Suprapubic skin (tissue), 4 donors: ENCODE measurements around the gene PLXNB2. TPM values are rescaled to one million over a fixed set of nuclear protein-coding genes. Genes with fewer than 3 reads are reported as not detected.

Experiments
- DNase-seq, 2 donors: peaks; one replicate each; pipeline ENCODE4 v3.0.0-alpha.2; 2019; ENCODE audit warnings: low spot score in 2 of 2
- H3K27ac ChIP-seq: fragments of 200-600 bp; sonication (generic); one replicate; pipeline ENCODE4 v1.5.1; 2019
- H3K27me3 ChIP-seq: fragments of 200-600 bp; sonication (generic); one replicate; pipeline ENCODE4 v1.5.1; 2019
- H3K36me3 ChIP-seq: fragments of 200-600 bp; sonication (generic); one replicate; pipeline ENCODE4 v1.5.1; 2019
- H3K4me1 ChIP-seq: fragments of 200-600 bp; sonication (generic); one replicate; pipeline ENCODE4 v1.5.1; 2019
- H3K4me3 ChIP-seq: fragments of 200-600 bp; sonication (generic); one replicate; pipeline ENCODE4 v1.5.1; 2019; ENCODE audit warnings: mild to moderate bottlenecking
- H3K9me3 ChIP-seq: fragments of 200-600 bp; sonication (generic); one replicate; pipeline ENCODE4 v1.5.1; 2019
- CTCF ChIP-seq, 2 donors: fragments of 200-600 bp in 1 of 2; fragments of 450-650 bp in 1 of 2; sonication (generic) in 1 of 2; IDR thresholded peaks; one replicate each; pipeline ENCODE4 v1.5.1; 2016 to 2019; ENCODE audit warnings: antibody characterized with exemption in 2 of 2, mild to moderate bottlenecking in 1 of 2, moderate library complexity in 1 of 2
- EP300 ChIP-seq: sonication (generic); formaldehyde crosslinking; IDR thresholded peaks from one replicate; pipeline ENCODE4 v1.6.1; 2017; ENCODE audit warnings: antibody characterized with exemption
- POLR2A ChIP-seq, 2 donors: fragments of 450-650 bp; IDR thresholded peaks; one replicate each; pipeline ENCODE4 v1.6.1; 2017; ENCODE audit warnings: antibody characterized with exemption in 2 of 2, mild to moderate bottlenecking in 2 of 2, moderate library complexity in 2 of 2
- POLR2AphosphoS5 ChIP-seq, 3 donors: sonication (generic); formaldehyde crosslinking; IDR thresholded peaks; one replicate each; pipeline ENCODE4 v1.6.1; 2017; ENCODE audit warnings: antibody characterized with exemption in 3 of 3
- WGBS: methylation state at CpG from one replicate; pipeline ENCODE4 v1.1.5; 2018; 5-methylcytosine and 5-hydroxymethylcytosine counted together
- total RNA-seq, 4 donors: library from RNA; depleted of rRNA; stranded (reverse); fragments of >200 nt; gene quantifications; one replicate each; pipeline ENCODE4 v1.1.0, GENCODE V29; 2016

The PLXNB2 gene
- total RNA-seq, 4 donors from 2014 or later: 117 to 231 (median 192) TPM

- no peak for DNase-seq
These were observed 12.1 kb upstream of the PLXNB2 start for GRCh38 chr22:50319503-50319951.

GRCh38 chr22:50318698-50319411 lies 11.4 kb upstream of the PLXNB2 start:
- peaks cover 10% of the 10 kb centered on the region for H3K4me1 ChIP-seq
- TF ChIP-seq CTCF (IDR thresholded peaks at IDR 0.05) (no peak), EP300 (no peak), POLR2AphosphoS5 (IDR thresholded peaks at IDR 0.05) (no peak), POLR2A (IDR thresholded peaks at IDR 0.05) (no peak)
- H3K9me3 ChIP-seq: no peaks in the 10 kb centered on the region
- no peak overlapping the region for H3K4me3 ChIP-seq
- no peak for DNase-seq
- no peaks in the 10 kb centered on the region for H3K27me3 ChIP-seq
- H3K27ac ChIP-seq: no peak overlapping the region
- WGBS: 82% methylated on average over 15 of the region's 21 CpGs
- no peaks in the 10 kb centered on the region for H3K36me3 ChIP-seq

More at GRCh38 chr22:50319503-50319951, 12.1 kb upstream of the PLXNB2 start:
- Histone ChIP-seq H3K9me3 (no peaks in the 10 kb centered on the region), H3K27ac (no peak overlapping the region), H3K4me1 (peaks cover 6% of the 10 kb centered on the region), H3K27me3 (no peaks in the 10 kb centered on the region), H3K4me3 (no peak overlapping the region), H3K36me3 (no peaks in the 10 kb centered on the region)
- TF ChIP-seq POLR2AphosphoS5 (IDR thresholded peaks at IDR 0.05): no peak
- TF ChIP-seq POLR2A (IDR thresholded peaks at IDR 0.05): no peak
- no peak for TF ChIP-seq CTCF (IDR thresholded peaks at IDR 0.05)
- no peak for TF ChIP-seq EP300
- WGBS: 87% methylated on average over 7 of the region's 15 CpGs

- no peak for DNase-seq
- no peak overlapping the region for H3K27ac ChIP-seq
- H3K4me1 ChIP-seq: peaks cover 10% of the 10 kb centered on the region
- 90% methylated on average over 3 of the region's 7 CpGs for WGBS
- H3K4me3 ChIP-seq: no peak overlapping the region
- no peaks in the 10 kb centered on the region for H3K36me3 ChIP-seq
- H3K27me3 ChIP-seq: no peaks in the 10 kb centered on the region
- H3K9me3 ChIP-seq: no peaks in the 10 kb centered on the region
- no peak for TF ChIP-seq EP300
- TF ChIP-seq CTCF (IDR thresholded peaks at IDR 0.05): no peak
- TF ChIP-seq POLR2AphosphoS5 (IDR thresholded peaks at IDR 0.05): no peak
- TF ChIP-seq POLR2A (IDR thresholded peaks at IDR 0.05): no peak
These were observed 10.9 kb upstream of the PLXNB2 start for GRCh38 chr22:50318356-50318697.

GRCh38 chr22:50317674-50318073 lies 10.2 kb upstream of the PLXNB2 start:
- Histone ChIP-seq H3K27me3 (no peaks in the 10 kb centered on the region), H3K4me1 (peaks cover 10% of the 10 kb centered on the region), H3K27ac (no peak overlapping the region), H3K9me3 (no peaks in the 10 kb centered on the region), H3K4me3 (no peak overlapping the region), H3K36me3 (no peaks in the 10 kb centered on the region)
- no peak for TF ChIP-seq EP300
- WGBS: 94% methylated on average over 7 of the region's 7 CpGs
- DNase-seq: no peak

- H3K9me3 ChIP-seq: no peaks in the 10 kb centered on the region
- H3K4me3 ChIP-seq: no peak overlapping the region
- H3K4me1 ChIP-seq: peaks cover 10% of the 10 kb centered on the region
- DNase-seq: no peak
- no peaks in the 10 kb centered on the region for H3K36me3 ChIP-seq
- H3K27me3 ChIP-seq: no peaks in the 10 kb centered on the region
- no peak overlapping the region for H3K27ac ChIP-seq
- TF ChIP-seq CTCF (IDR thresholded peaks at IDR 0.05) (no peak), EP300 (no peak), POLR2A (IDR thresholded peaks at IDR 0.05) (no peak), POLR2AphosphoS5 (IDR thresholded peaks at IDR 0.05) (no peak)
- 100% methylated on average over 1 of the region's 9 CpGs for WGBS
These were observed 9.7 kb upstream of the PLXNB2 start for GRCh38 chr22:50317178-50317577.
